Peyer's patch (tissue), 4 donors: ENCODE measurements around the gene FMNL2. TPM values are rescaled to one million over a fixed set of nuclear protein-coding genes. Genes with fewer than 3 reads are reported as not detected.

Experiments used
- DNase-seq, 3 donors: peaks; one replicate each; pipeline ENCODE4 v3.0.0-alpha.2; 2017 to 2019
- H3K27ac ChIP-seq, 4 donors: fragments of 200-600 bp; sonication (generic); one replicate each; pipeline ENCODE4 v1.5.1; 2016 to 2019
- H3K27me3 ChIP-seq, 2 donors: fragments of 200-600 bp; sonication (generic); one replicate each; pipeline ENCODE4 v1.5.1; 2019
- H3K36me3 ChIP-seq, 3 donors: fragments of 200-600 bp; sonication (generic); one replicate each; pipeline ENCODE4 v1.5.1; 2016 to 2019
- H3K4me1 ChIP-seq, 4 donors: fragments of 200-600 bp; sonication (generic); one replicate each; pipeline ENCODE4 v1.5.1; 2016 to 2019
- H3K4me3 ChIP-seq, 4 donors: fragments of 200-600 bp; sonication (generic); 1 replicate in 3 of 4; 2 replicates in 1 of 4; pipeline ENCODE4 v1.5.1; 2016 to 2019; ENCODE audit warnings: mild to moderate bottlenecking in 1 of 4
- H3K9me3 ChIP-seq, 4 donors: fragments of 200-600 bp; sonication (generic); one replicate each; pipeline ENCODE4 v1.5.1; 2016 to 2019; ENCODE audit warnings: mild to moderate bottlenecking in 1 of 4
- CTCF ChIP-seq, 6 experiments: fragments of 450-650 bp in 4 of 6; fragments of 200-600 bp in 2 of 6; sonication (generic) in 1 of 6; IDR thresholded peaks; one replicate each; pipeline ENCODE4 v1.5.1; 2017 to 2019; ENCODE audit warnings: antibody characterized with exemption in 6 of 6, mild to moderate bottlenecking in 3 of 6, moderate library complexity in 1 of 6
- POLR2A ChIP-seq, 2 donors: fragments of 450-650 bp; IDR thresholded peaks; one replicate each; pipeline ENCODE4 v1.5.1; 2017; ENCODE audit warnings: antibody characterized with exemption in 2 of 2, mild to moderate bottlenecking in 2 of 2, moderate library complexity in 2 of 2
- total RNA-seq, 4 donors: library from RNA; depleted of rRNA; stranded (reverse); fragments of >200 nt; gene quantifications; one replicate each; pipeline ENCODE4 v1.1.0, GENCODE V29; 2016

The FMNL2 gene
- total RNA-seq, 4 donors from 2014 or later = 7.5 to 52.0 (median 17.1) TPM

GRCh38 chr2:152376385-152376784, 41.4 kb downstream of the FMNL2 start:
- DNase-seq = no peak
- Histone ChIP-seq H3K36me3 (no peaks in the 10 kb centered on the region), H3K9me3 (no peaks in the 10 kb centered on the region)

GRCh38 chr2:152376968-152377367, 42.0 kb downstream of the FMNL2 start:
- no peak for DNase-seq
- Histone ChIP-seq H3K4me3 (no peak overlapping the region), H3K36me3 (no peaks in the 10 kb centered on the region), H3K9me3 (no peaks in the 10 kb centered on the region), H3K27me3 (no peaks in the 10 kb centered on the region), H3K27ac (no peak overlapping the region), H3K4me1 (no peaks in the 10 kb centered on the region)
- TF ChIP-seq POLR2A (IDR thresholded peaks at IDR 0.05) = no peak
- TF ChIP-seq CTCF (IDR thresholded peaks at IDR 0.05) = no peak

More at GRCh38 chr2:152376385-152376784, 41.4 kb downstream of the FMNL2 start:
- H3K4me3 ChIP-seq = no peak overlapping the region
- no peaks in the 10 kb centered on the region for H3K27me3 ChIP-seq
- no peaks in the 10 kb centered on the region for H3K4me1 ChIP-seq
- TF ChIP-seq CTCF (IDR thresholded peaks at IDR 0.05) = no peak
- no peak for TF ChIP-seq POLR2A (IDR thresholded peaks at IDR 0.05)
- H3K27ac ChIP-seq = no peak overlapping the region

DNA sequence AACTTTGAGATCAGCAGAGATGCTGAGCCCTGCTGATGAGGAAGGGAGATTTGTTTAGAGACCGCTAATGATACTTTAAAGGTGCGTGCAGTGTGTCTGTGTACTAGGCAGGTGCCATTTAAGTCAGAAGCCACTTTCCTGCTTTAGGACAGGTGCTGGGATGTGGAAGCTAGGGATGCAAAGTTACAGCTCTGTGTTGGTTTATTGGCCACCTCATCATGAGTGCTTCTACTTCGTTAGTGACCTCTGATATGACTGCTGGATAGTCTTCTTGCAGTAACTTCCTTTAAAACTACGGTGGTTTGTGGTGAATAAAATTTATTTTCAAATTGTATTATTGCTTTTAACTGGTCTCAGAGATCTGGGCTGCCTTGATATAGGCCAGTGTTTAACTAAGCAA, 44.1 kb downstream of the FMNL2 start:
- H3K36me3 ChIP-seq = no peaks in the 10 kb centered on the region
- no peak overlapping the region for H3K27ac ChIP-seq
- no peaks in the 10 kb centered on the region for H3K4me1 ChIP-seq
- H3K27me3 ChIP-seq = no peaks in the 10 kb centered on the region
- H3K4me3 ChIP-seq = no peak overlapping the region
- no peaks in the 10 kb centered on the region for H3K9me3 ChIP-seq
- DNase-seq = no peak
- TF ChIP-seq CTCF (IDR thresholded peaks at IDR 0.05) (no peak), POLR2A (IDR thresholded peaks at IDR 0.05) (no peak)

- TF ChIP-seq POLR2A (IDR thresholded peaks at IDR 0.05) (no peak), CTCF (IDR thresholded peaks at IDR 0.05) (no peak)
- no peak for DNase-seq
- no peaks in the 10 kb centered on the region for H3K4me1 ChIP-seq
- no peak overlapping the region for H3K4me3 ChIP-seq
- no peaks in the 10 kb centered on the region for H3K27me3 ChIP-seq
- no peaks in the 10 kb centered on the region for H3K9me3 ChIP-seq
- H3K36me3 ChIP-seq = no peaks in the 10 kb centered on the region
- H3K27ac ChIP-seq = no peak overlapping the region
Observed at GRCh38 chr2:152380261-152381055, 45.5 kb downstream of the FMNL2 start.

DNA sequence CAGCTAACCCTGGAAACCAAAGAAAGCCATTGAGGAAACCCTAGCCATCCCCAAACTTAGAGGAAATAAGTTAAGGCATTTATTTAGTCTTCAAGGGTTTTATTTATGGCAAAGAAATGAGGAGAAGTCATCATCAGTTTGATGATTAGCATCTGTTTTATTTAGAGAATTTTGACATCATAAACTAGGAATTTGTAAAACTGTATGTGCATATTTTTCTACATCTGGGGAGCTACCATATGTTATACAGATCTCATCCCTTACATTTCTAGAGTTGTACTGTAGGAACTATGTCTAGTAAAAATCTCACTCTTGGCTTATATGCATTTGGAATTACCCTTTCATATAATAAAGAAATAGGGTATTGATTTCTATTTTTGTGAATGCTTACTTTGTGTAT, 48.7 kb downstream of the FMNL2 start:
- no peak for DNase-seq
- TF ChIP-seq POLR2A (IDR thresholded peaks at IDR 0.05) = no peak
- no peak for TF ChIP-seq CTCF (IDR thresholded peaks at IDR 0.05)
- no peak overlapping the region for H3K4me3 ChIP-seq
- no peak overlapping the region for H3K27ac ChIP-seq
- no peaks in the 10 kb centered on the region for H3K9me3 ChIP-seq
- no peaks in the 10 kb centered on the region for H3K27me3 ChIP-seq
- H3K4me1 ChIP-seq = no peaks in the 10 kb centered on the region
- no peaks in the 10 kb centered on the region for H3K36me3 ChIP-seq
